ENCODE data around the gene SBF2. TPM values are rescaled to one million over a fixed set of nuclear protein-coding genes. Genes with fewer than 3 reads are reported as not detected.

The SBF2 gene
- total and polyA plus RNA-seq, 2 of the 13 experiments (the other 11 are each of a cell fraction or from before 2014, with no cell fraction given) = 24.0 to 45.8 TPM

DNA sequence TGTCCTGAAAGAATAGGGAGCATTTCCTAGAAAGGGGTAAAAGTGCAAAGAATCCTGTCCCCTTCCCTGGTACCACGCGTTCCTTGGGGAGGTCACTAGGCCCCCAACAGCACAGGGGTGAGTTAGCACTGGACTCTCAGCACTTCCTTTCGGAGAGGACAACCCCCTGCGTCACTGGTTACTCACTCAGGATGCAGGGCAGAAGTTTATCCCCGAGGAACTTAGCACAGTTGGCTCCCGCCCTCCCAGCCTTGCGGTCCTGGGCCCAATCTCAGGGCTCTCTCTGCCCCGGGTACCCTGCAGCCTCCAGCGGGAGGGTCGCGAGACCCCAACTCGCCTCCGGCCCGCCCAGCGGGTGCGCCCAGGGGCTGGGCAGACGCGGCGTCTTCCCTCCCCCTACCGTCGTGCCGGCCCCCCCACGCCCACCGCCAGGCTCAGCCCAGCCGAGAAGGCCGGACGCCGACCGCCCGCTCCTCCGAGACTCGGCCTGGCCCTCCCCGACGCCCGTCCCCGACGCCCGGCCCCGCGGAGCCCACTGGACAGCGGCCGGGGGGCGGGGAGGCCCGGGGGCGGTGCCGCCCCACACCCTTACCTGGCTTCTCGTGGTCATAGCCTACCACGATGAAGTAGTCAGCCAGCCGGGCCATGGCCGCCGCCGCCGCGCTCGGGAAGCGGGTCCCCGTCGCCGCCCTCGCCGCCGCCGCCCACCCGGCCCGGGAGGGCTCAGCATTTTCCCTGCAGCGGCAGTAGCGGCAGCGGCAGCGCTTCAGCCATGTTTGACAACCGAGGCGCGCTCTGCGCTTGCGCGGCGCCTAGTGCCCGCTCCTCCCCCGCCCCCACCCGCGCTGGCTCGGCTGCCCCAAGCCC is at the start of gene SBF2 (continued):
- TF ChIP-seq ZNF329 (CRISPR knock-in tag; IDR thresholded peaks at IDR 0.05; ENCODE audit: low read depth) (peak; percentile 66; the same call in 1 of the 2 replicates), AGO1 (IDR thresholded peaks at IDR 0.05; ENCODE audit: low read depth, low read length, poor library complexity, severe bottlenecking) (peak; percentile 47), KLF15 (CRISPR knock-in tag; IDR thresholded peaks at IDR 0.05; ENCODE audit: borderline replicate concordance) (no peak), FOSL2 (CRISPR knock-in tag; IDR thresholded peaks at IDR 0.05) (peak; percentile 61), RFXAP (CRISPR knock-in tag; IDR thresholded peaks at IDR 0.05; ENCODE audit: borderline replicate concordance) (0 out of 2 replicates have a peak, but pooled peaks have one; percentile 55), ZFP36L2 (CRISPR knock-in tag; IDR thresholded peaks at IDR 0.05) (no peak), TAF15 (IDR thresholded peaks at IDR 0.05; ENCODE audit: low read depth, low read length, poor library complexity, severe bottlenecking) (no peak), IKZF4 (CRISPR knock-in tag; IDR thresholded peaks at IDR 0.05; ENCODE audit: borderline replicate concordance, low read depth, not compliant biosample characterization) (no peak), HCFC1 (IDR thresholded peaks at IDR 0.05; ENCODE audit: low read depth, low read length) (no peak), ZNF460 (CRISPR knock-in tag; IDR thresholded peaks at IDR 0.05; ENCODE audit: borderline replicate concordance) (no peak), TCF12 (IDR thresholded peaks at IDR 0.05) (no peak), TCF12 (CRISPR knock-in tag; IDR thresholded peaks at IDR 0.05) (no peak), HNRNPL (IDR thresholded peaks at IDR 0.05; ENCODE audit: low read depth, low read length) (peak; percentile 35; the same call in 1 of the 2 replicates)
- TF ChIP-seq, protein P1, sequence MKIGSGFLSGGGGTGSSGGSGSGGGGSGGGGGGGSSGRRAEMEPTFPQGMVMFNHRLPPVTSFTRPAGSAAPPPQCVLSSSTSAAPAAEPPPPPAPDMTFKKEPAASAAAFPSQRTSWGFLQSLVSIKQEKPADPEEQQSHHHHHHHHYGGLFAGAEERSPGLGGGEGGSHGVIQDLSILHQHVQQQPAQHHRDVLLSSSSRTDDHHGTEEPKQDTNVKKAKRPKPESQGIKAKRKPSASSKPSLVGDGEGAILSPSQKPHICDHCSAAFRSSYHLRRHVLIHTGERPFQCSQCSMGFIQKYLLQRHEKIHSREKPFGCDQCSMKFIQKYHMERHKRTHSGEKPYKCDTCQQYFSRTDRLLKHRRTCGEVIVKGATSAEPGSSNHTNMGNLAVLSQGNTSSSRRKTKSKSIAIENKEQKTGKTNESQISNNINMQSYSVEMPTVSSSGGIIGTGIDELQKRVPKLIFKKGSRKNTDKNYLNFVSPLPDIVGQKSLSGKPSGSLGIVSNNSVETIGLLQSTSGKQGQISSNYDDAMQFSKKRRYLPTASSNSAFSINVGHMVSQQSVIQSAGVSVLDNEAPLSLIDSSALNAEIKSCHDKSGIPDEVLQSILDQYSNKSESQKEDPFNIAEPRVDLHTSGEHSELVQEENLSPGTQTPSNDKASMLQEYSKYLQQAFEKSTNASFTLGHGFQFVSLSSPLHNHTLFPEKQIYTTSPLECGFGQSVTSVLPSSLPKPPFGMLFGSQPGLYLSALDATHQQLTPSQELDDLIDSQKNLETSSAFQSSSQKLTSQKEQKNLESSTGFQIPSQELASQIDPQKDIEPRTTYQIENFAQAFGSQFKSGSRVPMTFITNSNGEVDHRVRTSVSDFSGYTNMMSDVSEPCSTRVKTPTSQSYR (CRISPR knock-in tag; IDR thresholded peaks at IDR 0.05; ENCODE audit: borderline replicate concordance) = no peak
- TF ChIP-seq, protein P2, sequence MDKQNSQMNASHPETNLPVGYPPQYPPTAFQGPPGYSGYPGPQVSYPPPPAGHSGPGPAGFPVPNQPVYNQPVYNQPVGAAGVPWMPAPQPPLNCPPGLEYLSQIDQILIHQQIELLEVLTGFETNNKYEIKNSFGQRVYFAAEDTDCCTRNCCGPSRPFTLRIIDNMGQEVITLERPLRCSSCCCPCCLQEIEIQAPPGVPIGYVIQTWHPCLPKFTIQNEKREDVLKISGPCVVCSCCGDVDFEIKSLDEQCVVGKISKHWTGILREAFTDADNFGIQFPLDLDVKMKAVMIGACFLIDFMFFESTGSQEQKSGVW (CRISPR knock-in tag; IDR thresholded peaks at IDR 0.05; ENCODE audit: borderline replicate concordance) = no peak
- TF ChIP-seq, protein P3, sequence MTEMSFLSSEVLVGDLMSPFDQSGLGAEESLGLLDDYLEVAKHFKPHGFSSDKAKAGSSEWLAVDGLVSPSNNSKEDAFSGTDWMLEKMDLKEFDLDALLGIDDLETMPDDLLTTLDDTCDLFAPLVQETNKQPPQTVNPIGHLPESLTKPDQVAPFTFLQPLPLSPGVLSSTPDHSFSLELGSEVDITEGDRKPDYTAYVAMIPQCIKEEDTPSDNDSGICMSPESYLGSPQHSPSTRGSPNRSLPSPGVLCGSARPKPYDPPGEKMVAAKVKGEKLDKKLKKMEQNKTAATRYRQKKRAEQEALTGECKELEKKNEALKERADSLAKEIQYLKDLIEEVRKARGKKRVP (CRISPR knock-in tag; IDR thresholded peaks at IDR 0.05) = no peak; a peak in 1 of 4 replicates
- TF ChIP-seq, protein P4, sequence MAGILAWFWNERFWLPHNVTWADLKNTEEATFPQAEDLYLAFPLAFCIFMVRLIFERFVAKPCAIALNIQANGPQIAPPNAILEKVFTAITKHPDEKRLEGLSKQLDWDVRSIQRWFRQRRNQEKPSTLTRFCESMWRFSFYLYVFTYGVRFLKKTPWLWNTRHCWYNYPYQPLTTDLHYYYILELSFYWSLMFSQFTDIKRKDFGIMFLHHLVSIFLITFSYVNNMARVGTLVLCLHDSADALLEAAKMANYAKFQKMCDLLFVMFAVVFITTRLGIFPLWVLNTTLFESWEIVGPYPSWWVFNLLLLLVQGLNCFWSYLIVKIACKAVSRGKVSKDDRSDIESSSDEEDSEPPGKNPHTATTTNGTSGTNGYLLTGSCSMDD (CRISPR knock-in tag; IDR thresholded peaks at IDR 0.05) = no peak
- TF ChIP-seq, protein P5, sequence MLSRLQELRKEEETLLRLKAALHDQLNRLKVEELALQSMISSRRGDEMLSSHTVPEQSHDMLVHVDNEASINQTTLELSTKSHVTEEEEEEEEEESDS (CRISPR knock-in tag; IDR thresholded peaks at IDR 0.05; ENCODE audit: borderline replicate concordance) = no peak
- TF ChIP-seq, protein P6, sequence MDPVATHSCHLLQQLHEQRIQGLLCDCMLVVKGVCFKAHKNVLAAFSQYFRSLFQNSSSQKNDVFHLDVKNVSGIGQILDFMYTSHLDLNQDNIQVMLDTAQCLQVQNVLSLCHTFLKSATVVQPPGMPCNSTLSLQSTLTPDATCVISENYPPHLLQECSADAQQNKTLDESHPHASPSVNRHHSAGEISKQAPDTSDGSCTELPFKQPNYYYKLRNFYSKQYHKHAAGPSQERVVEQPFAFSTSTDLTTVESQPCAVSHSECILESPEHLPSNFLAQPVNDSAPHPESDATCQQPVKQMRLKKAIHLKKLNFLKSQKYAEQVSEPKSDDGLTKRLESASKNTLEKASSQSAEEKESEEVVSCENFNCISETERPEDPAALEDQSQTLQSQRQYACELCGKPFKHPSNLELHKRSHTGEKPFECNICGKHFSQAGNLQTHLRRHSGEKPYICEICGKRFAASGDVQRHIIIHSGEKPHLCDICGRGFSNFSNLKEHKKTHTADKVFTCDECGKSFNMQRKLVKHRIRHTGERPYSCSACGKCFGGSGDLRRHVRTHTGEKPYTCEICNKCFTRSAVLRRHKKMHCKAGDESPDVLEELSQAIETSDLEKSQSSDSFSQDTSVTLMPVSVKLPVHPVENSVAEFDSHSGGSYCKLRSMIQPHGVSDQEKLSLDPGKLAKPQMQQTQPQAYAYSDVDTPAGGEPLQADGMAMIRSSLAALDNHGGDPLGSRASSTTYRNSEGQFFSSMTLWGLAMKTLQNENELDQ (CRISPR knock-in tag; IDR thresholded peaks at IDR 0.05; ENCODE audit: borderline replicate concordance) = no peak
